Measurements from ENCODE around the gene CCNC. TPM values are rescaled to one million over a fixed set of nuclear protein-coding genes. Genes with fewer than 3 reads are reported as not detected.

The CCNC gene
- total RNA-seq, 1 experiment from 2014 or later, result 93.1 TPM

DNA sequence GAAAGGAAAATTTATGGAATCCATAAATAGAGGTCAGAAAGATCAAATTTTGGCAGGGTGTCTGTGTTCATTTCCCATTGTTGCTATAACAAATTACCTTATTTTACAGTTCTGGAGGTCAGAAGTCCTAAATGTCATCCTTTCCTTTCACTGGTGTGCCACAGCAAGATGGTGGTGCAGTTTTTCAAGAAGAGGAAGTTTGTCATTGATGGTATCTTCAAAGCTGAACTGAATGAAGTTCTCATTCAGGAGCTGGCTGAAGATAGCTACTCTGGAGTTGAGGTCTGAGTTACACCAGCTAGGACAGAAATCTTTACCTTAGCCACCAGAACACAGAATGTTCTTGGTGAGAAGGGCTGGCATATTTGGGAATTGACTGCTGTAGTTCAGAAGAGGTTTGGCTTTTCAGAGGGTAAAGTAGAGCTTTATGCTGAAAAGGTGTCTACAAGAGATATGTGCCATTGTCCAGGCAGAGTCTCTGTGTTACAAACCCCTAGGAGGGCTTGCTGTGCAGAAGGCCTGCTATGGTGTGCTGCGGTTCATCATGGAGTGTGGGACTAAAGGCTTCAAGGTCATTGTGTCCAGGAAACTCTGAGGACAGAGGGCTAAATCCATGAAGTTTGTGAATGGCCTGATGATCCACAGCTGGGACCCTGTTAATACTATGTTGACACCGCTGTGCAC is 7.2 kb upstream of the CCNC start:
- H3K27me3 Mint-ChIP-seq (ENCODE audit: low read depth), result peaks cover 49% of the 10 kb centered on the region

More for the DNA sequence above, 7.2 kb upstream of the CCNC start:
- H3K9me3 Mint-ChIP-seq, result 0 out of 2 replicates have a peak, but pooled peaks cover 3% of the 10 kb centered on the region
- H3K36me3 Mint-ChIP-seq, result no peaks in the 10 kb centered on the region
- H3K27ac Mint-ChIP-seq, result no peak overlapping the region
- POLR2A ChIA-PET, result no interaction called here
- TF ChIP-seq ZNF317 (CRISPR knock-in tag; IDR thresholded peaks at IDR 0.05; ENCODE audit: borderline replicate concordance, low read depth) (no peak), NR2C2 (CRISPR knock-in tag; IDR thresholded peaks at IDR 0.05) (no peak), ZNF219 (CRISPR knock-in tag; IDR thresholded peaks at IDR 0.05; ENCODE audit: borderline replicate concordance) (no peak), ELF4 (CRISPR knock-in tag; IDR thresholded peaks at IDR 0.05; ENCODE audit: low read depth) (no peak), PRRX2 (CRISPR knock-in tag; IDR thresholded peaks at IDR 0.05) (no peak), ZNF532 (CRISPR knock-in tag; IDR thresholded peaks at IDR 0.05; ENCODE audit: borderline replicate concordance) (no peak), HMGXB4 (CRISPR knock-in tag; IDR thresholded peaks at IDR 0.05) (no peak), ZBTB21 (CRISPR knock-in tag; IDR thresholded peaks at IDR 0.05; ENCODE audit: borderline replicate concordance) (no peak), SOX15 (CRISPR knock-in tag; IDR thresholded peaks at IDR 0.05) (no peak), FOXP1 (CRISPR knock-in tag; IDR thresholded peaks at IDR 0.05; ENCODE audit: borderline replicate concordance) (no peak), ZSCAN18 (CRISPR knock-in tag; IDR thresholded peaks at IDR 0.05) (no peak), ZNF671 (CRISPR knock-in tag; IDR thresholded peaks at IDR 0.05) (no peak), NFATC4 (CRISPR knock-in tag; IDR thresholded peaks at IDR 0.05) (no peak), CREM (CRISPR knock-in tag; IDR thresholded peaks at IDR 0.05) (no peak), ATF1 (CRISPR knock-in tag; IDR thresholded peaks at IDR 0.05) (no peak), ZNF396 (CRISPR knock-in tag; IDR thresholded peaks at IDR 0.05; ENCODE audit: borderline replicate concordance) (no peak), NFYB (CRISPR knock-in tag; conservative IDR thresholded peaks at IDR 0.05; ENCODE audit: low read depth) (no peak), ERG (CRISPR knock-in tag; IDR thresholded peaks at IDR 0.05) (no peak)
- DNase-seq (ENCODE audit: low spot score) (no peak), ATAC-seq (no peak)
- H3K4me3 Mint-ChIP-seq, result no peak overlapping the region
- H3K4me1 Mint-ChIP-seq, result no peaks in the 10 kb centered on the region
- CTCF ChIA-PET, result no interaction called here
